ENCODE measurements around the gene KRAS.

Gene KRAS

GRCh38 chr12:25256826-25257225, 6.1 kb upstream of the KRAS start:
- in situ Hi-C loops (cut with HindIII; ENCODE audit: low sequenced_read_pairs): no loop called here

GRCh38 chr12:25256005-25256404, 5.3 kb upstream of the KRAS start:
- in situ Hi-C loops (cut with HindIII; ENCODE audit: low sequenced_read_pairs): no loop called here

- in situ Hi-C loops (cut with HindIII; ENCODE audit: low sequenced_read_pairs): no loop called here
These were observed 3.6 kb upstream of the KRAS start for GRCh38 chr12:25254271-25254880.

DNA sequence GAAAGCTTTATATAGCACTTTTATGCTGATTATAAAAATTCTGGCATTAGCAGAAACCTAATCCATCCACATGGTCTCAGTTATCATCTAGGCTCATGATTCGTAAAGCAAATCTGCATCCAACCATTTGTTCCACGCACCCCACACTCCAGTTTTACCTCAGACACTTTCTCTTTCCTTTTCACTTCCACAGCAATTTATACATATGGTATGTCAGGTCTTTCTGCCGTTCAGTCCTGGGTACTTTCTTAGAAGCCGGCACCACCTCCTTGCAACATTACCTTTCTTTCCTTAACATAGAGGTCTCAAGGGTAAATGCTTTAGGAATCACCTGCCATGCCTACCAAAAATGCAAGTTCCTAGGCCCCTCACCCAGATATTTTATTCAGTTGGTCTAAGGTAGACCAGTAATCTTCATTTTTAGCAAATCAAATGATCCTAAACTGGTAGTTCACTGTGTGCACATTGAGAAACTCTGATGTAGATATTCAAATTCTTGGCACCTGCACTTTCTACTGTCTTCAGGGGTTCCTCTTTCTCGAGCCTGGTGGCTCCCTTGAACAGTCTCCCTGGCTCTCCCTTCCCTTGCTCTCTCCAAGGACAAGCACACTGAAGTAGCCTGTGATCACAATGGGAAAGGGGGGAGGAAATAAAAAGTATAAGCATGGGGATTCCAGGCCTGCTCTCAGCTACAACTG, 2.8 kb upstream of the KRAS start:
- in situ Hi-C loops (cut with HindIII; ENCODE audit: low sequenced_read_pairs): no loop called here

DNA sequence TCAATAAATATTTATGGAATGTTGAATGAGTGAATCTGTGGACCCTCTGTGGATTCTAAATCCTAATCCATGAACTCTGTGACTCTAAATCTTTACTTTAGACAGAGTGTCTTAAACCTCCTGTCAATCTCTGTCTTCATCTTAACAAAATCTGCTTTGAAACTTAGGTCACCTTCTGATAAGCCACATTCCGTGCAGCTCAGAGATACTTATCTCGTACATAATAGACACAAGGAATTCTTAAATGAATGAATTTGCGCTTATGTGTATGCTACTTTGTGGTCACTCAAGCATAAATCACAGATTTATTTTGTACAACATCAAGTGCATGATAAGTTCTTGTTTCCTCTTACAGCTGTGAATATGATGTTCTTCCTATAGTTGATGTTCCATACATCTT, 2.2 kb upstream of the KRAS start:
- in situ Hi-C loops (cut with HindIII; ENCODE audit: low sequenced_read_pairs): no loop called here

- in situ Hi-C loops (cut with HindIII; ENCODE audit: low sequenced_read_pairs): no loop called here
These were observed 1.0 kb upstream of the KRAS start for GRCh38 chr12:25251769-25252168.

DNA sequence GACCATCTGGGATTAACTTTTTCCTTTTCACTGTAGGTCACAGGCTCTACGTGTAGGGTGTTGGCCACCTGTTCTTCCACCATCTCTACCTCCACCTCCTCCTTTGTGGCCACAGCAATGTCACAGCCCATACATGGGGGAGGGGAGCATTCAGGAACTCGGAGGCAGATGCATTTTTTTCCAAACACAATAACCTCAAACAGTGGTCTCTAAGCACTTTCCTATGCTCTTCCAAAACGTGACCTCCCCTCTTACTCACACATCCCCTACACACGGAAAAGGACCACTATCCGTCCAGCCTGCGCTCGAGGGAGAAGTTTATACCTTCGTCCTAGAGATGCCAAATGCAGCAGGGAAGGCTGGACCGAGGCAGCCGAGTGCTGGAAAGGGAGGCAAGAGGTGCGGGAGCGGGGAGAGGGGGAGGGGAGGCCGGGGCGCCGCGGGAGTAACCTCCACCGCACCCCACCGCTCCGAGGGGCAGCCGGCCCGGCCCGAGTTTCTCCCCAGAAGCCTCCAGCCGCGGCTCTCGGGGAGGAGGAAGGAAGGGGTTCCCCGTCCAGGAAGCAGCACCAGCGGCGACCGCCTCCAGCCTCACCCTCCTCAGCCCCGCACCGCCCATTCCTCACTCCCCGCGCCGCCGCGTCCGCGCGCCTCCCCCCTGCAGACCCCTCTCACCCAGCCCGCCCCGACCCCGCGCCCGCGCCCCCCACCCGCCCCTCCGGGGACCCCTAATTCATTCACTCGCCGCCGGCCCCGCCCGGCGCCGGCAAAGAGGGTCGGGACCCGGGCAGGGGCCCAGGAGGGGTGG, 594 bp downstream of the KRAS start:
- in situ Hi-C loops (cut with HindIII; ENCODE audit: low sequenced_read_pairs): no loop called here

- in situ Hi-C loops (cut with HindIII; ENCODE audit: low sequenced_read_pairs): no loop called here
These were observed 2.0 kb downstream of the KRAS start for GRCh38 chr12:25248732-25249131.

GRCh38 chr12:25248137-25248536, 2.6 kb downstream of the KRAS start:
- in situ Hi-C loops (cut with HindIII; ENCODE audit: low sequenced_read_pairs): no loop called here

GRCh38 chr12:25245491-25245890, 5.2 kb downstream of the KRAS start:
- in situ Hi-C loops (cut with HindIII; ENCODE audit: low sequenced_read_pairs): no loop called here

GRCh38 chr12:25243680-25243990, 7.1 kb downstream of the KRAS start:
- in situ Hi-C loops (cut with HindIII; ENCODE audit: low sequenced_read_pairs): no loop called here

GRCh38 chr12:25242981-25243679, 7.6 kb downstream of the KRAS start:
- in situ Hi-C loops (cut with HindIII; ENCODE audit: low sequenced_read_pairs): no loop called here

DNA sequence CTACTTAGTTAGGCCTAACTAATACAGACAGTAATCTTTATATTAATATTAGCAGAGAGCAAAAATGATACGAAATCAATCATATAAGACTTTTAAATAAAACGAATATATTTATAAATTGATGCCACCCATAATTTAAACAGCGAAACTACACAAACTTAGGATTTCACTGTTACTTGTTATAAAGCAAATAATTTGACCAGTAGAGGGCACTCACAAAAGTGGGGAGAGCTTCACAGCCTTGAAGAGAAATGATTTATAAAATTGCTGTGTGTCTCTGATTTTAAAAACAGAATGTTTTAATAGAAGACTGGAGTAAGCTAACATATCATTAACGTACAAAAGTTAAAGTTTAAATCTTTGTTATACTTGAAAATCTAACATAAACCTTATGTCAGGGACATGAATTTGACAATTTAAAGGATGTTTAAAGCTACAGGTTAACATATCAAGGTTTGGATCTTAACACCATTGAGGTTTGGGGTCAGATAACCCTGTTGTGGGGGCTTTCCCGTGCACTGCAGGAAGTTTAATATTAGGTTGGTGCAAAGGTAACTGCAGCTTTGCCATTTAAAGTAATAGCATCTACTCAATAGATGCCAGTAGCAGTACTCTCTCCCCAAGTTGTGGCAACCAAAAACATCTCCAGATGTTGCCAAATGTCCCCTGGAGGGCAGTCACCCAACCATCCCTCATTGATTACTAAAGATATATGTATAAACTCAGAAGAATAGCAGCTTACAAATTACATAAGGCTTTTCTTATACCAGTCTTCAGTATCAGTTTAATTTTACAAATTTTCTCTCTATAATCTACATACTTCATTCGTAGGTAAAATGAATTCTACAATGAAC, 9.3 kb downstream of the KRAS start:
- in situ Hi-C loops (cut with HindIII; ENCODE audit: low sequenced_read_pairs): no loop called here

DNA sequence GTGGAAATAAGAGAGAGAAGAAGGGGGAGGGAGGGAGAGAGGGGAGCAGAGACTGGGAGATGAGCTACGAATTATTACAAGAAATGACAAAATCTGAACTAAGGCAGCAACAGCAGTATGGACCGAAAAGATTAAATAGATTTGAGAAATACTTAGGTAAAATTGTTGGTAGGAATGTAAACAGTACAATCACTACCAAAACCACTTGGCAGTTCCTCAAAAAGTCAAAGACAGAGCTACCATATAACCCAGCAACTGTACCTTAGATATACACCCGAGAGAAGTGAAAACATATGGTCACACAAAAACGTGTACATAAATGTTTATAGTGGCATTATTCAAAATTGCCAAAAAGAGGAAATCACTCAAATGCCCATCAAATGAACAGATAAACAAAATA, 14.1 kb downstream of the KRAS start:
- in situ Hi-C loops (cut with HindIII; ENCODE audit: low sequenced_read_pairs): no loop called here

- in situ Hi-C loops (cut with HindIII; ENCODE audit: low sequenced_read_pairs): no loop called here
These were observed 14.5 kb downstream of the KRAS start for GRCh38 chr12:25236190-25236589.

GRCh38 chr12:25213338-25213737, 37.4 kb downstream of the KRAS start:
- in situ Hi-C loops (cut with HindIII; ENCODE audit: low sequenced_read_pairs): no loop called here

GRCh38 chr12:25208554-25208953, 42.2 kb downstream of the KRAS start:
- in situ Hi-C loops (cut with HindIII; ENCODE audit: low sequenced_read_pairs): no loop called here

DNA sequence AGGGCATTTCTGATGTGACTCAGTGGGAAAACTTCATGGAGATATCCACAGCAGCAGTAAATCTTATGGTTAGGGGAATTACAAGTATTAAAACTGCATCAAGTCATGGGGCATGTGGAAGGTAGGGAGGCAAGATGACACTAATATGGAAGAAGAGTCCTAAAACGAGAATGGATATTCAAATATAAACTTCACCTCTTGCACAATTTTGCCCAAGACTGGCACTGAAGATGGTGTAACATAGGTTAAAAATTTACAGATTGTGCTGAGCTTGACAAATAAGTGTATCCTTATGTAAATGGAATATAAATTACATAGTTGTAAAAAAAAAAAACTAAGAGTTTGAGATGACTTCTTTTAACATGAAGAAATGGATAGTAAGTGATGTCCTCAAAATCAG, 42.9 kb downstream of the KRAS start:
- in situ Hi-C loops (cut with HindIII; ENCODE audit: low sequenced_read_pairs): no loop called here

DNA sequence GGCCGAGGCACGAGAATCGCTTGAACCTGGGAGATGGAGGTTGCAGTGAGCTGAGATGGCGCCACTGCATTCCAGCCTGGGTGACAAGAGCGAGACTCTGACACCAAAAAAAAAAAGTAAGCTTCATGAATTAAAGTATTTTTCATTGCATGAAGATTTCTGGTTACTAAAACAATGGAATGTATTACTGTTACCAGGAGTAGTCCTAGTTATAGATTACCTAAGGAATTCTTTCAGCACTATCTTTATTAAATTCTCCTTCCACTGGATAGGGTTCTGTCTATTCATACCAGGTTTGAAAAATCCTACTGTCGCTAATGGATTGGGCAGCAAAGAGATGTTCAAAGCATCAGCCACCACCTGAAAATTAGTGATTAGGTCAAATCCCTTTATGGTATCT, 43.3 kb downstream of the KRAS start:
- in situ Hi-C loops (cut with HindIII; ENCODE audit: low sequenced_read_pairs): no loop called here

- in situ Hi-C loops (cut with HindIII; ENCODE audit: low sequenced_read_pairs): no loop called here
These were observed 48.6 kb downstream of the KRAS start for GRCh38 chr12:25202137-25202536.

GRCh38 chr12:25200703-25201102, 50.0 kb downstream of the KRAS start:
- in situ Hi-C loops (cut with HindIII; ENCODE audit: low sequenced_read_pairs): no loop called here

Measured in DLD1 (cell line).